Duodenal mucosa (tissue), 2 donors: ENCODE results near the gene TACO1.

ENCODE experiments used
- H3K27ac ChIP-seq: one replicate; pipeline ENCODE4 v1.7.0; 2013; ENCODE audit warnings: low read depth, low read length
- H3K27me3 ChIP-seq, 2 donors: one replicate each; pipeline ENCODE4 v1.7.0; 2013; ENCODE audit warnings: low read length in 2 of 2, control low read depth in 1 of 2; ENCODE audit not compliant: insufficient read depth in 2 of 2, control insufficient read depth in 1 of 2
- H3K36me3 ChIP-seq, 2 donors: one replicate each; pipeline ENCODE4 v1.7.0; 2013; ENCODE audit warnings: low read length in 2 of 2, control low read depth in 1 of 2; ENCODE audit not compliant: insufficient read depth in 2 of 2, control insufficient read depth in 1 of 2
- H3K4me1 ChIP-seq, 2 donors: one replicate each; pipeline ENCODE4 v1.7.0; 2013; ENCODE audit warnings: low read length in 2 of 2, control low read depth in 1 of 2; ENCODE audit not compliant: insufficient read depth in 2 of 2, control insufficient read depth in 1 of 2
- H3K4me3 ChIP-seq, 2 donors: one replicate each; pipeline ENCODE4 v1.7.0; 2013; ENCODE audit warnings: low read length in 2 of 2, low read depth in 1 of 2
- H3K9ac ChIP-seq, 2 donors: one replicate each; pipeline ENCODE4 v1.7.0; 2013; ENCODE audit warnings: low read length in 2 of 2, low read depth in 1 of 2
- H3K9me3 ChIP-seq, 2 donors: one replicate each; pipeline ENCODE4 v1.7.0; 2013; ENCODE audit warnings: low read length in 2 of 2, control low read depth in 1 of 2; ENCODE audit not compliant: control insufficient read depth in 1 of 2

The TACO1 gene

GRCh38 chr17:63622574-63623390 lies 22.1 kb downstream of the TACO1 start:
- H3K9ac ChIP-seq = peak overlapping the region; percentile 49 to 79
- peak overlapping the region; percentile 63 for H3K27ac ChIP-seq
- no peaks in the 10 kb centered on the region for H3K36me3 ChIP-seq
- H3K9me3 ChIP-seq = no peaks in the 10 kb centered on the region
- H3K4me1 ChIP-seq = peaks cover 18 to 32% of the 10 kb centered on the region in 2 donors
- no peaks in the 10 kb centered on the region for H3K27me3 ChIP-seq
- H3K4me3 ChIP-seq = peak overlapping the region; percentile 83 to 86

GRCh38 chr17:63623786-63624530 lies 23.3 kb downstream of the TACO1 start:
- H3K9ac ChIP-seq = peak overlapping the region; percentile 9 to 79
- no peaks in the 10 kb centered on the region for H3K9me3 ChIP-seq
- peaks cover 18 to 32% of the 10 kb centered on the region in 2 donors for H3K4me1 ChIP-seq
- H3K4me3 ChIP-seq = peak overlapping the region; percentile 83 to 86
- no peaks in the 10 kb centered on the region for H3K36me3 ChIP-seq
- no peaks in the 10 kb centered on the region for H3K27me3 ChIP-seq
- no peak overlapping the region for H3K27ac ChIP-seq

GRCh38 chr17:63624531-63624880 lies 23.8 kb downstream of the TACO1 start:
- Histone ChIP-seq H3K27ac (no peak overlapping the region), H3K36me3 (no peaks in the 10 kb centered on the region), H3K9ac (no peak overlapping the region), H3K4me1 (peaks cover 18 to 33% of the 10 kb centered on the region in 2 donors), H3K27me3 (no peaks in the 10 kb centered on the region), H3K9me3 (no peaks in the 10 kb centered on the region), H3K4me3 (no peak overlapping the region)

- Histone ChIP-seq H3K4me3 (no peak overlapping the region), H3K27ac (no peak overlapping the region), H3K36me3 (no peaks in the 10 kb centered on the region), H3K4me1 (peaks cover 18 to 45% of the 10 kb centered on the region in 2 donors), H3K27me3 (no peaks in the 10 kb centered on the region), H3K9me3 (no peaks in the 10 kb centered on the region), H3K9ac (peak overlapping the region in 1 of 2 donors; percentile 38)
Measured at GRCh38 chr17:63626551-63627180, 26.0 kb downstream of the TACO1 start.

GRCh38 chr17:63629627-63630026 lies 28.9 kb downstream of the TACO1 start:
- Histone ChIP-seq H3K27me3 (no peaks in the 10 kb centered on the region), H3K9ac (no peak overlapping the region), H3K36me3 (peaks cover 9 to 21% of the 10 kb centered on the region in 2 donors), H3K4me1 (peaks cover 8 to 33% of the 10 kb centered on the region in 2 donors), H3K9me3 (no peaks in the 10 kb centered on the region), H3K4me3 (no peak overlapping the region), H3K27ac (no peak overlapping the region)

GRCh38 chr17:63631062-63631461 lies 30.4 kb downstream of the TACO1 start:
- H3K27me3 ChIP-seq = no peaks in the 10 kb centered on the region
- no peak overlapping the region for H3K4me3 ChIP-seq
- H3K9me3 ChIP-seq = no peaks in the 10 kb centered on the region
- H3K36me3 ChIP-seq = peaks cover 14 to 30% of the 10 kb centered on the region in 2 donors
- no peak overlapping the region for H3K27ac ChIP-seq
- no peak overlapping the region for H3K9ac ChIP-seq
- peaks cover 8 to 28% of the 10 kb centered on the region in 2 donors for H3K4me1 ChIP-seq

GRCh38 chr17:63631626-63632025 lies 30.9 kb downstream of the TACO1 start:
- Histone ChIP-seq H3K36me3 (peaks cover 19 to 35% of the 10 kb centered on the region in 2 donors), H3K27ac (no peak overlapping the region), H3K9me3 (no peaks in the 10 kb centered on the region), H3K27me3 (no peaks in the 10 kb centered on the region), H3K4me3 (no peak overlapping the region), H3K9ac (no peak overlapping the region), H3K4me1 (peaks cover 6 to 22% of the 10 kb centered on the region in 2 donors)

- no peak overlapping the region for H3K9ac ChIP-seq
- no peak overlapping the region for H3K27ac ChIP-seq
- H3K36me3 ChIP-seq = peaks cover 24 to 44% of the 10 kb centered on the region in 2 donors
- peaks cover 0 to 15% of the 10 kb centered on the region in 2 donors for H3K4me1 ChIP-seq
- no peak overlapping the region for H3K4me3 ChIP-seq
- H3K9me3 ChIP-seq = no peaks in the 10 kb centered on the region
- no peaks in the 10 kb centered on the region for H3K27me3 ChIP-seq
Measured at GRCh38 chr17:63633742-63634141, 33.0 kb downstream of the TACO1 start.

GRCh38 chr17:63634163-63634562 lies 33.5 kb downstream of the TACO1 start:
- Histone ChIP-seq H3K9me3 (no peaks in the 10 kb centered on the region), H3K27ac (no peak overlapping the region), H3K27me3 (no peaks in the 10 kb centered on the region), H3K4me3 (no peak overlapping the region), H3K4me1 (peaks cover 0 to 15% of the 10 kb centered on the region in 2 donors), H3K9ac (no peak overlapping the region), H3K36me3 (peaks cover 24 to 44% of the 10 kb centered on the region in 2 donors)

- Histone ChIP-seq H3K27me3 (no peaks in the 10 kb centered on the region), H3K36me3 (peaks cover 24 to 44% of the 10 kb centered on the region in 2 donors), H3K9me3 (no peaks in the 10 kb centered on the region), H3K9ac (no peak overlapping the region), H3K4me3 (no peak overlapping the region), H3K4me1 (peaks cover 0 to 11% of the 10 kb centered on the region in 2 donors), H3K27ac (no peak overlapping the region)
Measured at GRCh38 chr17:63634816-63635215, 34.1 kb downstream of the TACO1 start.
